Cerebellar nuclear complex (tissue), 1 donor: ENCODE data around the gene TMEM134.
"Not testable (repeated sequence)": the region's sequence is repeated elsewhere in the genome, so short reads cannot be mapped to it uniquely, and the experiment has no call there.

ENCODE experiments used
- DNase-seq, 2 experiments: peaks; one replicate each; lab custom pipeline; 2025; lab: John Stamatoyannopoulos, UW

TMEM134 gene

GRCh38 chr11:67485873-67486361 lies 16.9 kb upstream of the TMEM134 start:
- DNase-seq = not testable (repeated sequence)

- DNase-seq = no peak
Observed at GRCh38 chr11:67484847-67485311, 15.8 kb upstream of the TMEM134 start.

GRCh38 chr11:67483831-67484665 lies 15.0 kb upstream of the TMEM134 start:
- no peak for DNase-seq

- peak; percentile 81 to 92 for DNase-seq
Observed at GRCh38 chr11:67482827-67483798, 14.1 kb upstream of the TMEM134 start, which contains the start of gene AIP. AIP (plus strand) TSS chr11:67483026; CDS start chr11:67483159, 133 bp downstream.

GRCh38 chr11:67482275-67482826 lies 13.3 kb upstream of the TMEM134 start:
- DNase-seq = no peak

- DNase-seq = not testable (repeated sequence)
Observed at GRCh38 chr11:67477344-67478050, 8.4 kb upstream of the TMEM134 start.

- DNase-seq = not testable (repeated sequence)
Observed at GRCh38 chr11:67476692-67477091, 7.6 kb upstream of the TMEM134 start.

GRCh38 chr11:67472882-67473281 lies 3.8 kb upstream of the TMEM134 start:
- no peak for DNase-seq

GRCh38 chr11:67470337-67471002 lies 1.4 kb upstream of the TMEM134 start:
- no peak for DNase-seq

- no peak for DNase-seq
Observed at GRCh38 chr11:67469508-67469811, 409 bp upstream of the TMEM134 start.

GRCh38 chr11:67468456-67468758 lies 644 bp downstream of the TMEM134 start:
- DNase-seq = no peak

- no peak for DNase-seq
Observed at GRCh38 chr11:67468056-67468455, 995 bp downstream of the TMEM134 start.

GRCh38 chr11:67466962-67467771 lies 1.9 kb downstream of the TMEM134 start:
- DNase-seq = no peak

- no peak for DNase-seq
Observed at GRCh38 chr11:67466367-67466766, 2.7 kb downstream of the TMEM134 start.

GRCh38 chr11:67465530-67465929 lies 3.5 kb downstream of the TMEM134 start:
- not testable (repeated sequence) for DNase-seq

GRCh38 chr11:67465189-67465510 lies 3.9 kb downstream of the TMEM134 start:
- no peak for DNase-seq

- DNase-seq = peak in 1 of 2 experiments; percentile 61
Observed at GRCh38 chr11:67464411-67465188, 4.5 kb downstream of the TMEM134 start.

GRCh38 chr11:67463680-67464410 lies 5.2 kb downstream of the TMEM134 start:
- DNase-seq = no peak

GRCh38 chr11:67463186-67463585 lies 5.9 kb downstream of the TMEM134 start:
- DNase-seq = no peak
